ENCODE measurements around the gene SLX4.
"Not testable (repeated sequence)": the region's sequence is repeated elsewhere in the genome, so short reads cannot be mapped to it uniquely, and the experiment has no call there.

Gene SLX4

GRCh38 chr16:3640632-3641501 is 29.5 kb upstream of the SLX4 start:
- no peak for DNase-seq (ENCODE audit: low read depth)

GRCh38 chr16:3640207-3640606 is 28.8 kb upstream of the SLX4 start:
- no peak for DNase-seq (ENCODE audit: low read depth)

DNA sequence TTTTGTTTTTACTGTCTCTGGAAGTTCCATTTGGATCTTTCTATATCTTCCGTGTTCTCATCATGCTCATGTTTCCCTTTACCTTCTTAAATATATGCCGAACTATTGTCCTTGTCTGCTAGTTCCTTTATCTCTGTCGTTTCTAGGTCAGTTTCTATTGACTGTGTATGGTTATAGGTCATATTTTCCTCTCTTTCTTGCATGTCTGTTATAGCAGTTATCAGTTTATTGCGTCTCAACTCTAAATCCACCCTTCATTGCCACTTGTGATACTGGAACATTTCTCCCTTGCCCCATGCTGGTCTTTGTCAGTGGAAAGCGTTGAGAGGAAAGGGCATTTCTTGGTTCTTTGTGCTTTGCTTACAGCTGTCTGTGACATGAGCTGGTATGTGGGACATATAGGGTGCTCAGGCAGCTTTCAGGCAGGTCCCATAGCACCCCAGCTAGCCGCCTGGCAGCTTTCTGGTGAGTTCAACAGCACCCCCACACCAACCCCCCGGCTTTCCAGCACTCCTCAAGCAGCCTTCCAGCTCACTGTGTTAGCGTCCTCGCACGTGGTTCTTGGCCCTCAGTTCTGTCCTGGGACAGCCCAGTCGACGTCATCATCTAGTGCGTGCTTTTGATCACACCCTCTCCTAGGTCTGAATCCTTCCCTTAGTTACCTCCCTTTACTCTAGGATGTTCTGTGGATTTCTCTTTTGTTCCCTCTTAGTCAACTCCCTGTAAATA is 27.7 kb upstream of the SLX4 start:
- no peak for DNase-seq (ENCODE audit: low read depth)

DNA sequence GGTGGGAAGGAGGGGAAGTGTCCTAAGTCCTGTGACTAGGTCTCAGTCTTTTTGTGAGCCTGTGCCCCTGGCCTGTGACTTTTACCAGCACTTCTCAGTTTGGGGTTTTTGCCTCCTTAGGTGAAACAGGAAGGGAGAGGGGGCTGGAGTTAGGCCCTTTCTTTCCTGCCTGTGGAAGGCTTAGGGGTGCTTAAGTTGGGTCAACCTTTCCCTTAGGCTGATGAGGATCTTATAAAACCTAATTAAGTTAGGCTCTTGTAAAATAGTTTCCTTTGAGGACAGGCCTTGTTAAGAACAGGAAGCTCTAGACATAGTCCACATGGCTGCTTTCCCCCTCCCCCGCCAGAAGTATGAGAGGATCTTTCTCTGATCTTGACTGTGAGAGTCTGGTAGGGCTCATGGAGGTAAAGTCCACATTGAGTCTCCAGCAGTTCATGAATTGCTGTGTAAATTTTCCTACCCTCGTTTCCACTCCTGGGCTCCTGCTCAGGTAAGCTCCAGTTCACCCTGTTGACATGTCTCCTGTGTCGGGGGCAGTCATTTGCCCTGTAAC is 26.0 kb upstream of the SLX4 start:
- DNase-seq (ENCODE audit: low read depth) = no peak

- no peak for DNase-seq (ENCODE audit: low read depth)
Observed at GRCh38 chr16:3625911-3626732, 14.7 kb upstream of the SLX4 start.

GRCh38 chr16:3625331-3625730 is 13.9 kb upstream of the SLX4 start:
- DNase-seq (ENCODE audit: low read depth) = no peak

GRCh38 chr16:3623642-3624041 is 12.2 kb upstream of the SLX4 start:
- no peak for DNase-seq (ENCODE audit: low read depth)

DNA sequence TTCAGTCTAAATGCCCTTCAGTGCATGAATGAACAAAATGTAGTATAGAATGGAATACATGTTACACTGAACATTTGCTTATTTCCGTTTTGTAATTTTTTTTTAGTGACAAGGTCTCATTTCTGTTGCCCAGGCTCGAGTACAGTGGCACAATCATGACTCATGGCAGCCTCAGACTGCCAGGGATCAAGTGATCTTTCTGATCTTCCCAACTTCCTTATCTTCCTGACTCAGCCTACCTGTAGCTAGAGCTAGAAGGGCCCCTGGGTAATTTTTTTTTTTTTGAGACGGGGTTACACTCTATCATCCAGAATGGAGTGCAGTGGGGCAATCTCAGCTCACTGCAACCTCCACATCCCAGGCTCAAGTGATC is 7.3 kb upstream of the SLX4 start:
- no peak for DNase-seq (ENCODE audit: low read depth)

DNA sequence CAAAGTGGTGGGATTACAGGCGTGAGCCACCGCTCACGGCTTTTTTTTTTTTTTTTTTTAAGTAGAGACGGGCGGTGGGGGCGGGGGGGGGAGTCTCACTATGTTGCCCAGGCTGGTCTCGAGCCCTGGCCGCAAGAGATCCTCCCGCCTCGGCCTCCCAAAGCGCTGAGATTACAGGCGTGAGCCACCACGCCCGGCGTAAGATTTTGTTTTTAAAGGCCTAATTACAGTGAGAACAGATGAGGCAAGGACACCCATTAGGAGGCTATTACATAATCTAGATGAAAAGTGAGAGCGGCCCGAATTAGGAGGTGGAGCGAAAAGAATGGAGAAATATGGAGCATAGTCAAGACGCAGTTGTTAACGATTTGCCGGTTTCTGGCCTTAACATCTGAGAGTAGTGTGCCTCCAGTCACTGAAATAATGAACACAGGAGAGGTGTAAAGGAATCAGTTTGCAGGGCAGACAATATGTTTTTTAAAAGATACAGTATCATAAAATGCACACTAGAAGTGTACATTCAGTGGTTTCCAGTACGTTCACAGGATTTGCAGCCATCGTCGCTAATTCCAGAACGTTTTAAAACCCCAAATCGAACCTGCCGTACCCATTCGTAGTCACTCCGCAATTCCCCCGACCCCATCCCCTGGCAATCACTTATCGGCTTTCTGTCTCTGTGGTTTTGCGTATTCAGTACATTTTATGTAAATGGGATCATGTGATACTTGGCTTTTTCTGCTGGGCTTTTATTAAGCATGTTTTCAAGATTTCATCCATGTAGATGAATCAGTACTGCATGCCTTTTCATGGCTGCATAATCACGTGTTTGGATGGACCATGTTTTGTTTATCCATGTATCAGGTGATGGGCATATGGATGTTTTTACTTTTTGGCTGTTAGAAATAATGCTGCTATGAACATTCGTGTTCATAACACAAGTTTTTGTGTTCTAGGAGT is 1.4 kb upstream of the SLX4 start:
- no peak for DNase-seq (ENCODE audit: low read depth)

DNA sequence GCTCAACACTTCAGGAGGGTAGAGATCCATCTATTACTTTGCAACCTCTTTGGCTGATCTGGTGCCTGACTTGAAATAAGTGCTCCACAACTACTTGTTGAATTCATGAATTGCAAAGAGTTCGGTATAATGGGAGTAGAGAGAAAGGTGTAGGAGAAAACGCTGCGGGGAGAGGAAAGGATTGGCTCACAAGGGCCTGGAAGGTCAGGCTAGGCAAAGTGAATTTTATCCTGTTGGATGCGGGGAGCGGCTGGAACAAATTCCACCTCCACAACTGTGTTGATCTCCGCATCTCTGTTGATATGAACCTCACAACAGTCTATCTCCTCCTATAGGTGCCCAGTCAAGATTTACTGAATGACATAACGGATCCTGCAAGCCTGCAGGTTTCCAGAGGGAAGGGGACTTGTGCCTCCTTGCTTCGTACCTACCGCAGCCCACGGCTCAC is 684 bp downstream of the SLX4 start:
- DNase-seq (ENCODE audit: low read depth) = no peak

DNA sequence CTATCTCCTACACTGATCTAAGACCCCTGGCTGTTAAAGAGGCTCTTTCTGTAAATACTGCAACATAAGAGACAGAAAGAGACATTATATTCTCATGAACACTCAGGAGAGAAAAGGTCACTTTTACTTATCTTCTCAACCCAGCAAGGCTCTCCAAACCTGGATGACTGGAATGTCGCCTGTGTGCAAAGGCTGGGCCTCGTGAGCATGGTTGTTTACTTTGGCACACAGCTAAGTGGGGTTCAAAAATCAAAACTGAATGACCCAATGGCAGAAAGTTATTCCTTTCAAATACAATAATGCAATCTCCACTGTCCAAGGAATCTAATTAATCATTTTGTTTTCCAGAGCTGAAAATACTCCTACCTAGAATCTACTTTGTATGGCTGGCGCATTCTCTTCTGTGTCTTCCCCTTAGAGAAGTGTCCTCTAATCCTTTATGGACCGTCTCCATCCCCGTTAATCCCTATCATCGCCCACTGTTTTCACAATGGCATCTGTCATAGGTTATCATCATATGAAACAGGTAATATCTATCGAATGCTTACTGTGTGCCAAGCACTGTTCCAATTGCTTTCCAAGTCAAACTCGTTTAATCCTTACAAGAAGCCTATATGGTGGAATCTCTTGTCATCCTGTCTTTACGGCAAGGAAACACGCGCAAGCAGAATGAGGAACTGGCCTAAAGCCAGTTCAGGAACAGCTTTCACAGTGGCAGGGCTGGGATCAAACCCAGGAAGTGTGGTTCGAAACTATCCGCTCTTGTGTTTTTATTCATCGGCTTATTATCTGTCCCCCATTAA is 1.3 kb downstream of the SLX4 start:
- no peak for DNase-seq (ENCODE audit: low read depth)

DNA sequence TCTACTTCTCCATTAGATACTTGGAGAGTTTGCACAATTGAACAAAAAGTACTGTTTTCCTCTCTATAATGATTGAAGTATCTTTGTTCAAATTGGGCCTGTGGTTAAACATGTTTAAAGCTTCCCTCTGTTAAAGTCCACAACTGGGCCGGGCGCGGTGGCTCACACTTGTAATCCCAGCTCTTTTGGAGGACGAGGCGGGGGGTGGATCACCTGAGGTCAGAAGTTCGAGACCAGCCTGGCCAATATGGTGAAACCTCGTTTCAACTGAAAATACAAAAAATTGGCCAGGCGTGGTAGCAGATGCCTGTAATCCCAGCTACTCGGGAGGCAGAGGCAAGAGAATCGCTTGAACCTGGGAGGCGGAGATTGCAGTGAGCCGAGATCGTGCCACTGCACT is 2.4 kb downstream of the SLX4 start:
- DNase-seq (ENCODE audit: low read depth) = not testable (repeated sequence)

GRCh38 chr16:3608069-3608468 is 3.3 kb downstream of the SLX4 start:
- DNase-seq (ENCODE audit: low read depth) = no peak

DNA sequence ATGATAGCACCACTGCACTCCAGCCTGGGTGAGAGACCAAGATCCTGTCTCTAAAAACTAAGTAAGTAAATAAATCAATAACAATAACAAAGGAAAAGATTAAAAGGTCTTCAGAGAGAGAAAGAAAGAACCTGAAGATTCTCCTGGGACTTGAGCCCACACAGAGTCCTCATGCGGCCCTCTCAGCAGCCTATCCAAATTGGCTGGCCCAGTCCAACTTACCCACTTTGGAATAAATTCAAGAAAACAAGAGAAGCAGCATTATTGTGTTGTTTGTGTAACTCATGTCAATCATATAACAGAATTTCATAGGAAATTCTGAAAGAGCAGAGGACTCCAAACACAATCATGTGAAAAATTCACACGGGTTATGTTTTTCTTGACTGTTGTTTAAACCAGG is 3.8 kb downstream of the SLX4 start:
- DNase-seq (ENCODE audit: low read depth) = no peak

GRCh38 chr16:3607161-3607560 is 4.2 kb downstream of the SLX4 start:
- DNase-seq (ENCODE audit: low read depth) = no peak

- no peak for DNase-seq (ENCODE audit: low read depth)
Observed at GRCh38 chr16:3606441-3606840, 5.0 kb downstream of the SLX4 start.

- DNase-seq (ENCODE audit: low read depth) = no peak
Observed at GRCh38 chr16:3602320-3602653, 9.1 kb downstream of the SLX4 start.

DNA sequence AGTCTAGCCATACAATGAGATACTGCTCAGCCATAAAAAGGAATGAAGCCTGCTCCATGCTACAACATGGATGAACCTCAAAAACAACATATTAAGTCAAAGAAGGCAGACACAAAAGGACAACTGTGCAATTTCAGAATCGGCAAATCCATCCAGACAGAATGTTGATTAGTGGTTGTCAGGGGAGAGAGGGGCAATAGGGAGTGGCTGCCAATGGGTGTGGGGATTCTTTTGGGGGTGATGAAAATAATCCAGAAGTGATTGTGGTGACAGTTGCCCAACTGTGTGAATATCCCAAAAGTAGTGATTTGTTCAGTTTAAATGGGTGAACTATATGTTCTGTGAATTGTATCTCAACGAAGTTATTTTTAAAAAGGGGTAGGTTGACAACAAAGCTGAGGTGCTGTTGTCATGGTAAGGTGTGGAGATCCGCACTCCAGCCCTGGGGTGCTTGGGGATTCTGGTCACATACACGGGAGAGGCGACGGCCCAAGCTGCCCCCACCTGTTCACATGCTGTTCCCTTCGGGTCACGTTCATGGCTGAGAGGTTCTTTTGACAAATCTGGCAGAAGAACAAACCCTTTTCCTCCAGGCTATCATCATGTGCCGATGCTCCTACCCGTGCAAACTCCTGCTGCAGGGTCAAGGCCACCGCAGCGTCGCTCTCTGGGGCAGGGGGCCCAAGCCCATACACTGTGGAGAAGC is 9.6 kb downstream of the SLX4 start:
- no peak for DNase-seq (ENCODE audit: low read depth)

DNA sequence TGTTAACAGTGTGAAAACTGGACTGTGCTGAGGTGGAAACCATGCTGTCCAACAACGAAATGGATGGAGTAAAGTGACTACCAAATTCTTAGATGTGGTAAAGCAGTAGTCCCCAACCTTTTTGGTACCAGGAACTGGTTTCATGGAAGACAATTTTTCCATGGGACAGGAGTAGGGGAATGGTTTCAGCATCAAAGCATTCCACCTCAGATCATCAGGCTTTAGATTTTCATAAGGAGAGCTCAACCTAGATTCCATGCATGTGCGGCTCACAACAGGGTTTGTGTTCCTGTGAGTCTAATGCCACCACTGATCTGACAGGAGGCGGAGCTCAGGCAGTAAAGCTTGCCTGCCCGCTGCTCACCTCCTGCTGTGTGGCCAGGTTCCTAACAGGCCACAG is 11.5 kb downstream of the SLX4 start:
- DNase-seq (ENCODE audit: low read depth) = no peak

DNA sequence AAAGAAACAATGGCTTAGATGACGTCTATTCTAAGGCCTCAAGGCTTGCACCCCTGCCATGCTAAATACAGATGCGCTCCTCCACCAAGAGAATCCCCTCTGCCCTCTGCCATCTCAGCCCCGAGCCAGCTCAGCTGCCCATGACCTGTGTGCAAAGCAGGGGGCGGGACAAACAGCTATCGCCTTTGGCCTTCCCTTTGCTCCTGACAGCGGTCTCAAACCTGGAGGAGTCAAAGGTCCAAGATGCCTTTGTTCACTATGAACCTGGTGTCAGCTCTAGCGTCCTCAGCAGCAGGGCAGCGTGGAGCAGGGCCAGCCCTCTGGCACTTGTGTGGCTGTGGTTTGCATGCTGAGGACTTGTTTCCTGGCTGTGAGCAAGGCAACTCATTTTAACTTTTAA is 12.3 kb downstream of the SLX4 start:
- DNase-seq (ENCODE audit: low read depth) = no peak

Measured in stimulated activated CD8-positive, alpha-beta memory T cell treated with anti-CD3 and anti-CD28 coated beads, Interleukin-12 subunit alpha, Interleukin-12 subunit beta, amount 100 ng/mL, for 1 hour (primary cell).